IMR-90 (cell line): Measurements from ENCODE around the gene DLGAP4. TPM values are rescaled to one million over a fixed set of nuclear protein-coding genes. Genes with fewer than 3 reads are reported as not detected.

Experiments
- ATAC-seq: fragments of 200-7000 bp; cut with Tn5 transposase; 2 replicates; pipeline ENCODE4 v1.9.1; 2020; ENCODE audit warnings: low read depth, mild to moderate bottlenecking, moderate library complexity
- BruUV-seq: library from RNA; stranded (reverse); fragments of 400-500 nt; replicated peaks from 2 replicates; lab custom pipeline; 2021; lab: Mats Ljungman, UMichigan
- CTCF ChIA-PET: fragments of 300-600 bp; formaldehyde crosslinking; extraction: SDS; loops from one replicate; lab custom pipeline; 2021; ENCODE audit warnings: antibody characterized with exemption; lab: Yijun Ruan, JAX
- POLR2A ChIA-PET: fragments of 300-600 bp; sonication (Branson Sonifier 250); formaldehyde crosslinking; loops from one replicate; lab custom pipeline; 2022; ENCODE audit warnings: antibody characterized with exemption; ENCODE audit not compliant: unreplicated experiment; lab: Charles Lee
- DNase-seq: peaks from one replicate; pipeline ENCODE4 v3.0.0; 2013
- H2AFZ ChIP-seq: replicated peaks from 2 replicates; pipeline ENCODE3; 2013; ENCODE audit warnings: low read length, mild to moderate bottlenecking; ENCODE audit not compliant: poor library complexity
- H2AK5ac ChIP-seq: 2 replicates; pipeline ENCODE4 v1.6.1; 2013; ENCODE audit warnings: low read depth, low read length, inconsistent platforms
- H2AK9ac ChIP-seq: replicated peaks from 2 replicates; pipeline ENCODE3; 2013; ENCODE audit warnings: mild to moderate bottlenecking, low read depth, low read length, moderate library complexity; ENCODE audit not compliant: poor library complexity
- H2BK120ac ChIP-seq: 2 replicates; pipeline ENCODE4 v1.6.1; 2013; ENCODE audit warnings: low read depth, low read length, inconsistent platforms
- H2BK15ac ChIP-seq: 3 replicates; pipeline ENCODE4 v1.6.1; 2013; ENCODE audit warnings: low read depth, low read length, inconsistent platforms
- H2BK20ac ChIP-seq: 2 replicates; pipeline ENCODE4 v1.6.1; 2013; ENCODE audit warnings: low read depth, mild to moderate bottlenecking, inconsistent platforms, low read length, moderate library complexity
- H2BK5ac ChIP-seq: 2 replicates; pipeline ENCODE4 v1.6.1; 2013; ENCODE audit warnings: mild to moderate bottlenecking, low read depth, low read length, inconsistent platforms; ENCODE audit not compliant: poor library complexity, severe bottlenecking
- H3K14ac ChIP-seq: replicated peaks from 2 replicates; pipeline ENCODE4 v1.6.1; 2013; ENCODE audit warnings: low read depth, low read length, inconsistent platforms
- H3K18ac ChIP-seq: 2 replicates; pipeline ENCODE4 v1.6.1; 2013; ENCODE audit warnings: low read depth, low read length, control low read depth
- H3K23ac ChIP-seq: 2 replicates; pipeline ENCODE4 v1.6.1; 2013; ENCODE audit warnings: low read depth, low read length, inconsistent platforms
- H3K27ac ChIP-seq: 2 replicates; pipeline ENCODE4 v1.5.1; 2013; ENCODE audit warnings: mild to moderate bottlenecking, control low read depth, low read length; ENCODE audit not compliant: insufficient read depth
- H3K27me3 ChIP-seq: 2 replicates; pipeline ENCODE4 v1.6.1; 2013; ENCODE audit warnings: low read length; ENCODE audit not compliant: control insufficient read depth, insufficient read depth
- H3K36me3 ChIP-seq: 2 replicates; pipeline ENCODE4 v1.6.1; 2013; ENCODE audit warnings: low read length, mixed read lengths; ENCODE audit not compliant: control insufficient read depth, insufficient read depth
- H3K4ac ChIP-seq: 2 replicates; pipeline ENCODE4 v1.6.1; 2013; ENCODE audit warnings: low read depth, low read length, inconsistent platforms
- H3K4me1 ChIP-seq: 2 replicates; pipeline ENCODE4 v1.6.1; 2013; ENCODE audit warnings: low read length, mixed read lengths; ENCODE audit not compliant: control insufficient read depth, insufficient read depth
- H3K4me2 ChIP-seq: 2 replicates; pipeline ENCODE4 v1.6.1; 2013; ENCODE audit warnings: low read depth, mild to moderate bottlenecking, control low read depth, low read length, moderate library complexity
- H3K4me3 ChIP-seq: 2 replicates; pipeline ENCODE4 v1.5.1; 2013; ENCODE audit warnings: low read depth, mild to moderate bottlenecking, control low read depth, low read length, moderate library complexity; ENCODE audit not compliant: insufficient read depth
- H3K56ac ChIP-seq: 2 replicates; pipeline ENCODE4 v1.6.1; 2013; ENCODE audit warnings: low read length, inconsistent platforms; ENCODE audit not compliant: insufficient read depth; ENCODE audit errors: extremely low read depth
- H3K79me1 ChIP-seq, 2 experiments: 2 replicates each; pipeline ENCODE4 v1.6.1; 2013; ENCODE audit warnings: low read length in 2 of 2, inconsistent platforms in 1 of 2, low read depth in 1 of 2
- H3K9ac ChIP-seq: 2 replicates; pipeline ENCODE4 v1.6.1; 2013; ENCODE audit warnings: low read depth, low read length, control low read depth
- H3K9me1 ChIP-seq: 2 replicates; pipeline ENCODE4 v1.6.1; 2013; ENCODE audit warnings: low read length, inconsistent platforms; ENCODE audit not compliant: insufficient read depth
- H3K9me3 ChIP-seq: 2 replicates; pipeline ENCODE4 v1.6.1; 2013; ENCODE audit warnings: low read length; ENCODE audit not compliant: control insufficient read depth, insufficient read depth
- H4K20me1 ChIP-seq: 2 replicates; pipeline ENCODE4 v1.6.1; 2013; ENCODE audit warnings: low read length, inconsistent platforms; ENCODE audit not compliant: insufficient read depth
- H4K5ac ChIP-seq: 2 replicates; pipeline ENCODE4 v1.6.1; 2013; ENCODE audit warnings: mild to moderate bottlenecking, low read depth, low read length, control low read depth
- H4K8ac ChIP-seq, 2 experiments: 2 replicates each; pipeline ENCODE4 v1.6.1; 2013; ENCODE audit warnings: low read depth in 2 of 2, low read length in 2 of 2, control low read depth in 1 of 2, inconsistent platforms in 1 of 2
- H4K91ac ChIP-seq: 2 replicates; pipeline ENCODE4 v1.6.1; 2013; ENCODE audit warnings: low read depth, low read length, inconsistent platforms; ENCODE audit not compliant: insufficient read depth
- BHLHE40 ChIP-seq: fragments of 150-350 bp; IDR thresholded peaks from 2 replicates; pipeline ENCODE4 v1.6.1; 2016; ENCODE audit warnings: mild to moderate bottlenecking, low read depth, low read length
- CEBPB ChIP-seq: IDR thresholded peaks from 2 replicates; pipeline ENCODE4 v1.6.1; 2012; ENCODE audit warnings: low read depth, low read length, improper control_type of control experiment
- CHD1 ChIP-seq: IDR thresholded peaks from 2 replicates; pipeline ENCODE4 v1.6.1; 2012; ENCODE audit warnings: low read depth, low read length, improper control_type of control experiment
- FOS ChIP-seq: fragments of 150-350 bp; IDR thresholded peaks from 2 replicates; pipeline ENCODE4 v1.6.1; 2016; ENCODE audit warnings: low read depth, low read length
- MAFK ChIP-seq: IDR thresholded peaks from 2 replicates; pipeline ENCODE4 v1.6.1; 2012; ENCODE audit warnings: low read depth, low read length, improper control_type of control experiment
- MAZ ChIP-seq: IDR thresholded peaks from 2 replicates; pipeline ENCODE4 v1.6.1; 2012; ENCODE audit warnings: low read depth, mild to moderate bottlenecking, low read length, improper control_type of control experiment, moderate library complexity, borderline replicate concordance
- MXI1 ChIP-seq: IDR thresholded peaks from 2 replicates; pipeline ENCODE4 v1.6.1; 2012; ENCODE audit warnings: low read depth, mild to moderate bottlenecking, low read length, moderate library complexity, borderline replicate concordance
- NFE2L2 ChIP-seq: fragments of 150-350 bp; IDR thresholded peaks from 2 replicates; pipeline ENCODE4 v1.6.1; 2016; ENCODE audit warnings: low read depth, mild to moderate bottlenecking, low read length
- POLR2A ChIP-seq: IDR thresholded peaks from 2 replicates; pipeline ENCODE4 v1.6.1; 2012; ENCODE audit warnings: mild to moderate bottlenecking, low read depth, low read length
- RCOR1 ChIP-seq: IDR thresholded peaks from 2 replicates; pipeline ENCODE4 v1.6.1; 2012; ENCODE audit warnings: mild to moderate bottlenecking, low read length, improper control_type of control experiment; ENCODE audit not compliant: insufficient replicate concordance
- RFX5 ChIP-seq: IDR thresholded peaks from 2 replicates; pipeline ENCODE4 v1.8.0; 2012; ENCODE audit warnings: low read depth, mild to moderate bottlenecking, low read length, moderate library complexity
- SMC3 ChIP-seq: fragments of 150-350 bp; IDR thresholded peaks from 2 replicates; pipeline ENCODE4 v1.6.1; 2016; ENCODE audit warnings: low read depth, mild to moderate bottlenecking, antibody characterized with exemption, low read length, moderate library complexity
- WGBS, 2 experiments: methylation state at CpG; one replicate each; pipeline versions ENCODE4 v1.1.5 to v1.1.7; 2013; ENCODE audit warnings: missing lambda C conversion rate in 2 of 2; ENCODE audit not compliant: insufficient read length in 1 of 2; ENCODE audit errors: extremely low coverage in 2 of 2; 5-methylcytosine and 5-hydroxymethylcytosine counted together
- dilution Hi-C: fragments of 300-500 bp; cut with HindIII; formaldehyde crosslinking; loops from one replicate; pipeline ENCODE4 v1.14.3; 2018; ENCODE audit warnings: low sequenced_read_pairs; ENCODE audit not compliant: unreplicated experiment
- in situ Hi-C: fragments of 300-500 bp; cut with MboI; formaldehyde crosslinking; loops from 3 replicates; pipeline ENCODE4 v1.14.3; 2019; ENCODE audit warnings: low sequenced_read_pairs, inconsistent platforms, mixed read lengths
- intact Hi-C: fragments of 100-400 bp; cut with micrococcal nuclease; formaldehyde crosslinking; loops from 2 replicates; pipeline ENCODE4 v1.10.0; 2022
- polyA plus RNA-seq, 3 experiments: library from polyadenylated mRNA; depleted of rRNA; stranded (reverse); fragments of >200 nt; gene quantifications; 2 replicates each; pipeline ENCODE4 v1.2.3, GENCODE V29; 2012; ENCODE audit warnings: low replicate concordance in 1 of 3
- total RNA-seq: library from RNA; depleted of rRNA; stranded (reverse); fragments of >200 nt; gene quantifications from 2 replicates; pipeline ENCODE4 v1.2.3, GENCODE V29; 2012
- TF ChIP-seq, protein P1 (sequence below): fragments of 150-350 bp; IDR thresholded peaks from 2 replicates; pipeline ENCODE4 v1.6.1; 2017; ENCODE audit warnings: mild to moderate bottlenecking, antibody characterized with exemption, low read length, low read depth

The DLGAP4 gene
- total and polyA plus RNA-seq, 2 of the 4 experiments (the other 2 are of a cell fraction), result 32.3 to 73.2 TPM

DNA sequence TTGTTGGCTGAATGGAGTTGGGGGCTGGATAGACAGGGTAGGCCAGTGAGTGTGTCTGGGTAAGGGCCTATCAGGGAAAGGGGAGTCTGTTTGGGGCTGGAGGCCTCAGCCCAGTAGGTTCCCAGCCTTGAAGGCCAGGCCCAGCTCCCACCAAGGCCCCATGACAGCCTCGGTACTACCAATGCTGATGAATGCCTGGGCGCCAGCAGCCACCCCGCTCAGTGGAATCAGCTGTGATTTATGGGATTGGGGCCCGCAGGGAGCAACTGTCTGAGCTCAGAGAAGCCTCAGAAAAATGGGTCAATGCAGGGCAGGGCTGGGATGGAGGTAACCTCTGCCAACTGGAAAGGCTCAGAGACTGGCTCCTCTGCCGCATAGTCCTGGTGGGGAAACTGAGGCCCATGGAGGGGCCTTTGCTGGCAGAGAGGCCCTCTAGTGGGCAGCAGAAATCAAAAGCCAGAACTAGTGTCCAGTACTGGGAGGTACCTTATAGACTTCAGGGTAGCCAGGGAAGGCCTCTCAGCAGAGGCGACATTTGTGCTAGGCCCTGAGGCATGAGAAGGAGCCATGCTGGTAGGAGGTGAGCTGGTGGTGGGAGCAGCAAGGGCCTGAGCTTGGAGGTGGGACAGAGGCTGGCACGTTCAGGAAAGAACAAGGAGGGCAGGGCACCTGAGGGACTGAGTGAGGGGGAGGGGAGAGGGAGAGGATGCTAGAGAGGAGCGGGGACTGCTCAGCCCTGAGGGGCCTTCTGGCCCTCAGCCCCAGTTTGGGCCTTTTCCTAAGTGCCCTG, 36.4 kb downstream of the DLGAP4 start:
- no peaks in the 10 kb centered on the region for H3K9me1 ChIP-seq
- H3K27ac ChIP-seq, result no peak overlapping the region
- H4K5ac ChIP-seq, result no peak overlapping the region
- H3K27me3 ChIP-seq, result peaks cover 10% of the 10 kb centered on the region; the same call in 1 of the 2 replicates
- H4K91ac ChIP-seq, result no peak overlapping the region
- H3K14ac ChIP-seq, result no peak overlapping the region
- ChIA-PET POLR2A (no interaction called here), CTCF (interaction anchor here (1.2 kb wide), 1 partner anchor 12 kb away, joined by 3 read pairs; no protein-coding TSS in a partner anchor)
- H4K20me1 ChIP-seq, result no peaks in the 10 kb centered on the region
- no peaks in the 10 kb centered on the region for H3K79me1 ChIP-seq
- no peak overlapping the region for H2BK15ac ChIP-seq
- no peak overlapping the region for H3K9ac ChIP-seq
- no peak overlapping the region for H2BK120ac ChIP-seq
- no peak overlapping the region for H3K4me2 ChIP-seq
- no peak overlapping the region for H3K56ac ChIP-seq
- ATAC-seq (no peak), DNase-seq (no peak)
- TF ChIP-seq BHLHE40 (no peak), MXI1 (no peak), MAFK (no peak), SMC3 (no peak), MAZ (no peak), NFE2L2 (no peak), POLR2A (no peak), RCOR1 (no peak), FOS (no peak), CEBPB (no peak), CHD1 (no peak), RFX5 (no peak)
- TF ChIP-seq, protein P1, sequence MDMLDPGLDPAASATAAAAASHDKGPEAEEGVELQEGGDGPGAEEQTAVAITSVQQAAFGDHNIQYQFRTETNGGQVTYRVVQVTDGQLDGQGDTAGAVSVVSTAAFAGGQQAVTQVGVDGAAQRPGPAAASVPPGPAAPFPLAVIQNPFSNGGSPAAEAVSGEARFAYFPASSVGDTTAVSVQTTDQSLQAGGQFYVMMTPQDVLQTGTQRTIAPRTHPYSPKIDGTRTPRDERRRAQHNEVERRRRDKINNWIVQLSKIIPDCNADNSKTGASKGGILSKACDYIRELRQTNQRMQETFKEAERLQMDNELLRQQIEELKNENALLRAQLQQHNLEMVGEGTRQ, result no peak
- no TSS peak for BruUV-seq
- no peak overlapping the region for H3K18ac ChIP-seq
- H2BK20ac ChIP-seq, result no peak overlapping the region
- in situ Hi-C loops (no loop called here), intact Hi-C loops (no loop called here), dilution Hi-C loops (no loop called here)
- H2AK9ac ChIP-seq, result no peak overlapping the region
- H2AK5ac ChIP-seq, result no peak overlapping the region
- WGBS, 2 experiments, result 90% methylated on average over 2 of the region's 8 CpGs; no CpG with 5 or more reads in 1 of the 2 experiments
- no peak overlapping the region for H4K8ac ChIP-seq
- no peak overlapping the region for H3K23ac ChIP-seq
- H3K4me3 ChIP-seq, result no peak overlapping the region
- no peak overlapping the region for H3K4ac ChIP-seq
- no peak overlapping the region for H2BK5ac ChIP-seq
- no peaks in the 10 kb centered on the region for H3K4me1 ChIP-seq
- no peaks in the 10 kb centered on the region for H3K9me3 ChIP-seq
- H3K36me3 ChIP-seq, result no peaks in the 10 kb centered on the region
- H2AFZ ChIP-seq, result no peak overlapping the region
